Measurements from ENCODE around the gene RPTOR. TPM values are rescaled to one million over a fixed set of nuclear protein-coding genes. Genes with fewer than 3 reads are reported as not detected.

The RPTOR gene
- total RNA-seq, 4 donors from 2014 or later, result 47.6 to 56.9 (median 55.4) TPM

GRCh38 chr17:80584176-80584905 lies 39.7 kb downstream of the RPTOR start:
- Histone ChIP-seq H3K9me3 (no peaks in the 10 kb centered on the region), H3K36me3 (no peaks in the 10 kb centered on the region), H3K4me1 (peaks cover 0 to 9% of the 10 kb centered on the region in 2 donors), H3K27me3 (no peaks in the 10 kb centered on the region), H3K27ac (no peak overlapping the region), H3K4me3 (no peak overlapping the region)
- in situ Hi-C loops (cut with MboI; ENCODE audit: low sequenced_read_pairs in 4 of 4) (no loop called here), intact Hi-C loops (cut with DNase I; ENCODE audit: low total_unique reads) (no loop called here)
- ATAC-seq (no peak), DNase-seq (no peak)
- TF ChIP-seq POLR2A (IDR thresholded peaks at IDR 0.05), result no peak
- TF ChIP-seq, protein P1, sequence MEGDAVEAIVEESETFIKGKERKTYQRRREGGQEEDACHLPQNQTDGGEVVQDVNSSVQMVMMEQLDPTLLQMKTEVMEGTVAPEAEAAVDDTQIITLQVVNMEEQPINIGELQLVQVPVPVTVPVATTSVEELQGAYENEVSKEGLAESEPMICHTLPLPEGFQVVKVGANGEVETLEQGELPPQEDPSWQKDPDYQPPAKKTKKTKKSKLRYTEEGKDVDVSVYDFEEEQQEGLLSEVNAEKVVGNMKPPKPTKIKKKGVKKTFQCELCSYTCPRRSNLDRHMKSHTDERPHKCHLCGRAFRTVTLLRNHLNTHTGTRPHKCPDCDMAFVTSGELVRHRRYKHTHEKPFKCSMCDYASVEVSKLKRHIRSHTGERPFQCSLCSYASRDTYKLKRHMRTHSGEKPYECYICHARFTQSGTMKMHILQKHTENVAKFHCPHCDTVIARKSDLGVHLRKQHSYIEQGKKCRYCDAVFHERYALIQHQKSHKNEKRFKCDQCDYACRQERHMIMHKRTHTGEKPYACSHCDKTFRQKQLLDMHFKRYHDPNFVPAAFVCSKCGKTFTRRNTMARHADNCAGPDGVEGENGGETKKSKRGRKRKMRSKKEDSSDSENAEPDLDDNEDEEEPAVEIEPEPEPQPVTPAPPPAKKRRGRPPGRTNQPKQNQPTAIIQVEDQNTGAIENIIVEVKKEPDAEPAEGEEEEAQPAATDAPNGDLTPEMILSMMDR (IDR thresholded peaks at IDR 0.05 in 4 of 5, conservative IDR thresholded peaks at IDR 0.05 in 1 of 5), result no peak

DNA sequence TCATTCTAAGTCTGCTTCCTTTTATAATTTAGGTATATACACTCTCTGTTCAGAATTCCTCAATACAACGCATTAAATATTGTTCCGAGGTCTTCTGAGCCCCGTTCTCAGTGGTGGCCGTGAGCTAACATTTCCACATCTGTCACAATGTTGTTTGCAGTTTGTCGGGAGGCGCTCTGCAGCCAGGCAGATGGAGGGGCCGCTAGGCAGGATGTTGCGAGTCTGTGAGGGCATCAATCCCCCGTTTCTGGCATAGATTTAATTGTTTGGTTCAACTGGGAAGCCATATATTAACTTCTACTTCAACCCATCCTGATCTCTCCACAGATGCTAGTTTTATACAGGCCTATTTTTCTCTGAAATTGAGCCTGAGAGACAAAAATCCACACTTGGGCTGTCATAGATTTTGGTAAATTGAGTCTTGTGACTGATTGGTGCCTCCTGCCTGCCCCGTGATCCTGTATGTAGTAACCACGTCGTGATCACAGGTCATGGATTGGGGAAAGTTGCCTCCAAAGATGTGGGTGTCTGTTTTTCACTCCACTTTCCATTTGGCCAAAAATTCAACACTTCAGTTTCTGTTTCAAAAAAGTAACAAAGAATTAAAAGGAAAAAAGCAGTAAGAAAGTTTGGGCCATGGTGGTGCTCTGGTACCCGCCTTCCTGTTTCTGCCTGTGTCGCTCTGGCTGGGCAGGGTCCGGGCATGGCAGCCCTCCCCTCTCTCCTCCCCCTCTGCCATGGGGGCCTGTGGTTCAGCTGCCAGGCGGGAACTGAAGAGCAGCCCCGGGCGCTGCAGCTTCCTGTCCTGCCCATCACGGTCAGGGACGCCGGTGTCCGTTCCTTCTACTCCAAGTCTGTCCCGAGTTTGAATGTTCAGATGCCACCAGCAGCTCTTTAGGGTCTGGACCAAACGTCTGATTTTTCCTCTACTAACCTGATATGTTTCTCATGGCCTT lies 41.5 kb downstream of the RPTOR start:
- Histone ChIP-seq H3K27ac (peak overlapping the region; percentile 57 to 81 (median 71)), H3K4me3 (peak overlapping the region; percentile 19 to 39 (median 22)), H3K9me3 (no peaks in the 10 kb centered on the region), H3K4me1 (peaks cover 0 to 9% of the 10 kb centered on the region in 2 donors), H3K27me3 (no peaks in the 10 kb centered on the region), H3K36me3 (no peaks in the 10 kb centered on the region)
- intact Hi-C loops (cut with DNase I; ENCODE audit: low total_unique reads), result no loop called here
- in situ Hi-C loops (cut with MboI; ENCODE audit: low sequenced_read_pairs in 4 of 4), result no loop called here
- ATAC-seq (peak; percentile 54 to 73), DNase-seq (no peak)
- TF ChIP-seq POLR2A (IDR thresholded peaks at IDR 0.05), result no peak
- TF ChIP-seq, protein P1 (IDR thresholded peaks at IDR 0.05 in 4 of 5, conservative IDR thresholded peaks at IDR 0.05 in 1 of 5), result no peak

DNA sequence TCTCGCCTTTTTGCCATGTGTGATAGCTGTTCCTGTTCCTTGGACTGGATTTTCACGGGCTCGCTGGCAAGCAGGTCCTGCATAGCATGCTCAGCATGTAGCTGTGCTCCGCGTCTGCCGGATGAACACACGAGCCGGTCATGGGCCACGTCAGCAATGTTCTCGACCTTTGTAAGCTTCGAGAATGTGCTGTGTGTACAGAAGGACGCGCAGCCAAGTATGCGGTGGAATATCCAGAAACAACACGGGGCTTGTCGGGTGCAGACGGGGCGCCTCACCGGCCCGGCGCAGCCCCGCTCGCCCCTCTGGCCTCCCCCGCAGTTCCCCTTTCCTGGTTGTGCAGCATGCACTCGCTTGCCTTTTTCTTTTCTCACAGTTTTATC lies 42.2 kb downstream of the RPTOR start:
- Histone ChIP-seq H3K4me1 (peaks cover 0 to 12% of the 10 kb centered on the region in 2 donors), H3K27ac (peak overlapping the region; percentile 57 to 81 (median 71)), H3K4me3 (peak overlapping the region; percentile 19 to 39 (median 22)), H3K9me3 (no peaks in the 10 kb centered on the region), H3K36me3 (no peaks in the 10 kb centered on the region), H3K27me3 (no peaks in the 10 kb centered on the region)
- ATAC-seq (peak; percentile 95 to 96), DNase-seq (peak; percentile 64 to 80)
- intact Hi-C loops (cut with DNase I; ENCODE audit: low total_unique reads) (no loop called here), in situ Hi-C loops (cut with MboI; ENCODE audit: low sequenced_read_pairs in 4 of 4) (no loop called here)
- TF ChIP-seq POLR2A (IDR thresholded peaks at IDR 0.05), result peak; percentile 6 to 30
- TF ChIP-seq, protein P1 (IDR thresholded peaks at IDR 0.05 in 4 of 5, conservative IDR thresholded peaks at IDR 0.05 in 1 of 5), result no peak

DNA sequence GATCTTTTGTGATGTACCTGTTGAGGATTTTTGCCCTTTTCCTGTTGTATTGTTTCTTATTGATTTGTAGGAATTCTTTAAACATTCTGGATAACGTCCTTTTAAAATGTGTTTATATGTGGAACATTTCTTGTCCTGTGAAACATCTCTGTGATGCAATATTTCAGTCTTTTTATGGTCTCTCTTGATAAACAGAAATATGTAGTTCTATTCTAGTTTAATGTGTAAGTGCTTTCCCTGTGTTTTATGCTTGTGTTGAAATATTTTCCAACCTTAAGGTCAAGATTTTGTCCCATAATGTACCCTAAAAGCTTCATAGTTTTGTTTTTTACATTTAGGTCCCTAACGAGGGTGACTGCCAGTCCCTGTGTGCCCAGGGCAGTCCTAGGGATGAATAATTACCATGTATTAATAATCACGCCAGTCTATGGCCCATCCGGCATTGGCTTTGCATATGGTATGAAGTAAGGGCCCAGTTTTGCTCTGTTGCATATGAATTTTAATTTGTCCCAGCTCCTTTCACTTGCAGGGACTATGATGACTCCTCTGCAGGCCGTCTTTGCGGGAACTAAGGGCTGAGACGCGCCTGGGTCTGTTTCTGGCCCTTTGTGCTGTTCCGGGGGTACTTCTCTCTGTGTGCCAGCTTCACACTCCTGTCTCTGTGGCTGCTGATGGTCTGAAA lies 44.2 kb downstream of the RPTOR start:
- in situ Hi-C loops (cut with MboI; ENCODE audit: low sequenced_read_pairs in 4 of 4), result no loop called here
- Histone ChIP-seq H3K36me3 (no peaks in the 10 kb centered on the region), H3K27ac (no peak overlapping the region), H3K4me3 (no peak overlapping the region), H3K9me3 (no peaks in the 10 kb centered on the region), H3K4me1 (peaks cover 0 to 15% of the 10 kb centered on the region in 2 donors), H3K27me3 (no peaks in the 10 kb centered on the region)
- ATAC-seq (no peak), DNase-seq (no peak)
- intact Hi-C loops (cut with DNase I; ENCODE audit: low total_unique reads), result no loop called here
- TF ChIP-seq POLR2A (IDR thresholded peaks at IDR 0.05), result no peak
- TF ChIP-seq, protein P1 (IDR thresholded peaks at IDR 0.05 in 4 of 5, conservative IDR thresholded peaks at IDR 0.05 in 1 of 5), result no peak

Measured in gastrocnemius medialis (tissue), 4 donors.